Vagina (tissue), 2 donors: ENCODE data around the gene ZSWIM4.

ENCODE experiments used
- CTCF ChIP-seq, 3 experiments: fragments of 450-650 bp in 2 of 3; fragments of 200-600 bp in 1 of 3; sonication (generic) in 1 of 3; IDR thresholded peaks; one replicate each; pipeline ENCODE4 v1.5.1; 2017 to 2019; ENCODE audit warnings: antibody characterized with exemption in 3 of 3, mild to moderate bottlenecking in 2 of 3, moderate library complexity in 2 of 3
- POLR2A ChIP-seq, 2 donors: fragments of 450-650 bp; IDR thresholded peaks; one replicate each; pipeline ENCODE4 v1.6.1; 2017; ENCODE audit warnings: antibody characterized with exemption in 2 of 2, mild to moderate bottlenecking in 2 of 2, moderate library complexity in 2 of 2

GRCh38 chr19:13823256-13823655 is 28.0 kb downstream of the ZSWIM4 start:
- TF ChIP-seq CTCF (IDR thresholded peaks at IDR 0.05) (no peak), POLR2A (IDR thresholded peaks at IDR 0.05) (no peak)
